OCI-M2 (cell line): Measurements from ENCODE around the gene EHMT2.

Source experiments
- DNase-seq: peaks from one replicate; lab custom pipeline; 2025; ENCODE audit not compliant: unreplicated experiment; lab: John Stamatoyannopoulos, UW

Gene EHMT2

GRCh38 chr6:31892821-31893220, 4.7 kb downstream of the EHMT2 start:
- no peak for DNase-seq

DNA sequence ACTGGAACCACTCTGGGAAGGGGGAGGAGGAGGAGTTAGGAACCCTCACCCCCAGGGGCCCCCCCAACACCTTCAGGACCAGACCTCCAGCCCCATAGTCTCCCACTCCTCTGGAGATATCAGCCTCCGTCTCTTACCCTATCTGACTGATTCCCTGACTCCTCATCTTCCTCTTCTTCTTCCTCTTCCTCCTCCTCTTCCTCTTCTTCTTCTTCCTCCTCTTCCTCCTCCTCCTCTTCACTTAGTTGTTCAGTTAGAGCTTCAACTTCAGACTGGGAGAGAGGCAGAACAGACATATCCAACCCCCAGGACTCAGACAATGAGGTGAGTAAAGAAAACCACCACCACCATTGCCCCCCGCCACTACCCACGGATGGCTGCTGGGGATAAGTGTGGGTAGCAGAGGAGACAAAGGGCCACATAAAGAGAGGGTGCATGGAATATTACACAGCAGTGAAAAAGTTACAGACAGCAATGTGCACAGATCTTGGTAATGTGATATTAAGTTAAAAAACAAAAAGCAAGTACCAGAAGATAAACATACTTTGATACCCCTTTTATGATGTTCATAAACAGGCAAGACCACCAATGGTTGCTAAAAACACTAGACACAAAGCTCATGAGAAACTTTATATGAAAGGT, 8.0 kb downstream of the EHMT2 start:
- DNase-seq = no peak

GRCh38 chr6:31888276-31889258, 8.9 kb downstream of the EHMT2 start:
- no peak for DNase-seq

GRCh38 chr6:31887173-31888007, 10.1 kb downstream of the EHMT2 start:
- DNase-seq = no peak

- no peak for DNase-seq
These were observed 10.9 kb downstream of the EHMT2 start for GRCh38 chr6:31886541-31886991.

GRCh38 chr6:31884528-31885035, 12.9 kb downstream of the EHMT2 start:
- DNase-seq = no peak

GRCh38 chr6:31883676-31884075, 13.8 kb downstream of the EHMT2 start:
- DNase-seq = no peak

DNA sequence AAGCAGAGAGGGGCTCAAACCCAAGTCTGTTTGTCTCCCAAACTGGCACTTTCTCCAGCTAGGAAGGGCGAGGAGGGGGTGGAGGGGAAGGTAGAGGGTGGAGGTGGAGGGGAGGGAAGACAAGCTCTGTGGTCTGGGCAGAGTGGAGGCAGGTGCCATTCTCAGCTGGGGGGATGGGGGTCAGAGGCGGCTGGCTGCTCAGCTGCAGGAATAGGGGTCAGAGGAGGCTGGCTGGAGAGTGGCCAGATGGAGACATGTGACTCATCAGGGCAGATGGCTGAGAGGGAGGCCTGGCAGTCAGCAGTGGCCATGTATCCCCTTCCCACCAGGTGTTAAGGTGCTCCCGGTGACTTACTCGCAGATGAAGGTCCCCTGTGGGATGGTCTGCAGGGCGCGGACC, 15.2 kb downstream of the EHMT2 start:
- DNase-seq = no peak

DNA sequence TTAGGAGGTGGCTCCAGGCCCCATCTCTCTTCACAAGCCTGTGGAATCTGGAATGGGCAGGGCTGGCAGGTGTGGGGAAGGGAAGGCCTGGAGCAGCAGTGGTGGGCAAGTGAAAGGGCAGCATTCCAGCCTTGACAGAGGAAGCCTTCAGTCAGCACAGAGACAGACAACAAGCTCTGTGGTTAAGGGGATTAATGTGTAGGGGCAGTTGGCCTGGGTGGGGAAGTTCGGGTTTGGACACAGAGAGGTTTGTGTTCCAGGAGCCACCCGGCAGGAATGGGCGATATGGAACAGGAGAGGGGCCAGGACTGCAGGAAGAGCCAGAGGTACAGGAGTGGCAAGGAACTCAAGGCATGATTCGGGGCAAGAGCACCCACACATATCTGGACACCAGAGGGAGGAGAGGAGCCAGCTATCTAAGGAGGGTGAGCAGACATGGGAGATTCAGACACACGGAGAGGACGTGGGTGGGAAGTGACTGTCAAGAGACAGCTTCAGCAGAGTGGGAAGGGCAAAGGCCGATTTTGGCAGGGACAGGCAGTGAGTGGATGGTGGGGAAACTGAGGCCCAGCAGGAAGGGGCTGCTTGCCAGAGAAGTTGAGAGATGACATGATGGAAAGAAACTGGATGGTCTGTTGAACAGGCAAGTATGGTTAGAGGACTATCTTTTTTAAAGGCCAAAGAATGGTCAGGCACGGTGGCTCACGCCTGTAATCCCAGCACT, 16.2 kb downstream of the EHMT2 start:
- DNase-seq = no peak

GRCh38 chr6:31880616-31881015, 16.9 kb downstream of the EHMT2 start:
- DNase-seq = no peak

DNA sequence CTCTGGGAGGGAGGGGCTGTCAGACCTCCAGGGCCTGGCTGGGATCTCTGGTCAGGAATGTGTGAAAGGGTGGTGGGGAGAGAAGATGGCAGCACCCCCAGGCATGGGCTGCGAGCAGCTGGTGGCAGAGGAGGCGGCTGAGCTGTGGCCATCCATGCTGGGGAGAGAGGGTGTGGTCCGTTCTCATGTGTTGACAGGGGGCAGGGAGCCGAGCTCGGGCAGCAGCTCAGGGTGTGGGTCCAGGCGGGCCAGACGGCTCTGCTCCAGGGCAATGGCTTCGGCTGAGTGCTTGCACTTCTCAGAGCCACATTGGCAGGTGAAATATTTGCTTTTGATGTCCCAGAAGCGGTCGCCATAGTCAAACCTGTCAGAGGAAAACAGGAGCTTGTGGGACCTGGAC, 17.6 kb downstream of the EHMT2 start:
- DNase-seq = no peak

- no peak for DNase-seq
These were observed 18.4 kb downstream of the EHMT2 start for GRCh38 chr6:31879143-31879542.

DNA sequence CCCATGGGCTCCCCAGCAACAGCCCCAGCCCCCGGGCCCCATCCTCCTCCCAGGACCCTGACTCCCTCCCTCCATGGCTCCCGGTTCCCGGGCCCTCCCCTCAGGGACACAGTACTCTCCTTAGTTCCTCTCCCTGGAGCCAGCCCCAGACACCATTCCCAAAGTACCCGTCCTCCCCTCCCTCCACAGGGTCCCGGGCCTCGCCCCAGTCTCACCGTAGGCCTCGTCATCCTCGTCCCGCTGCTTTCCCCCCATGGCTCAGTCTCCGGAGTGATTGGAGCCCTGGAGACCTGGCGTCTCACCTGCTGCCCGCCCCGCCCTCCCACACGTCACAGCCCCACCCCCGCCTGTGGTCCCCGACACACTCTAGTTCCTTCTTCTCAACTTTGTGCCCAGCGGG, 18.8 kb downstream of the EHMT2 start, which contains the start of gene SLC44A4:
TSS of gene SLC44A4 (minus strand) at position 272 of the 400 bp plus-strand sequence. CDS start at position 255, 17 bp downstream.
- no peak for DNase-seq

DNA sequence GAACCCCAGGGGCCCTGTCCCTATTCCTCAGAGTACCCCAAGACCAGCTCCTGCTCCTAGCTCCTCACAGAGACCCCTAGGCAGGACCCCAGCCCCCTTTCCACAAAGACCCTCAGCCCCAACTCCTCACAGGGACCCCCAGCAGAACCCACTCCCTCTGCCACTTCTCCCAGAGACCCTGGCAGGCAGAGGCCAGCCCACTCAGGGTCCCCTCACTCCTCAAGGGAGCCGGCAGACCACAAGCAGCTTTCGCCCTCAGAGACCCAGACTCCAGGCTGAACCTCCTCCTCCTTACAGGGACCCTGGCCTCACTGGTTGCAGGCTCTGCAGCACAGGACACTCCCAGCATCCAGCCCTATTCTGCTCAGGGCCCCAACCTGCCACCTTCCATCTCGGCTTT, 19.3 kb downstream of the EHMT2 start:
- DNase-seq = no peak

DNA sequence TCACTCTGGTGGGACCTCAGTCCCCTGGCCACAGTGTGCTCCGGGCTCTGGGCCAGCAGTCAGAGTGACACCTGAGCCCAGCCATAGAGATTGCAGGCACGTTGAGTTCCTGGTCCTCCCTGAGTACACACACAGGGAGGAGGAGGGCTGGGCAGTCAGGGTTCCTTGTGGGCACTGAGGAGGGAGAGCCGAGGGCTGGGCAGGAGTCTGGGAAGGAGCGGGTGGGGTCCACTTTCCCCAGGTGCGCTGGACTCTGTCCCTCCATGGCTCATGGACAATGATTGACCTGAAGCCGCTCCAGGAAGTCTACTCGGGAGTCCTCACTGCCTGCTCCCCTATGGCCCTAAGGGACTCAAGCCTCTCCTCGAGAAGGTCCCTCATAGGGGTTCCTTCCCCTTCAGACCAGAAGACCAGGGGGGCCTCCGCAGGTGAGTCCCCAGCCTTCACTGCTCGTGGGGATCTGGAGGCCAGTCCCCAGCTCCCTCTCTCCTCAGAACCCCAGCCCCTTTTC, 19.8 kb downstream of the EHMT2 start:
- DNase-seq = no peak

DNA sequence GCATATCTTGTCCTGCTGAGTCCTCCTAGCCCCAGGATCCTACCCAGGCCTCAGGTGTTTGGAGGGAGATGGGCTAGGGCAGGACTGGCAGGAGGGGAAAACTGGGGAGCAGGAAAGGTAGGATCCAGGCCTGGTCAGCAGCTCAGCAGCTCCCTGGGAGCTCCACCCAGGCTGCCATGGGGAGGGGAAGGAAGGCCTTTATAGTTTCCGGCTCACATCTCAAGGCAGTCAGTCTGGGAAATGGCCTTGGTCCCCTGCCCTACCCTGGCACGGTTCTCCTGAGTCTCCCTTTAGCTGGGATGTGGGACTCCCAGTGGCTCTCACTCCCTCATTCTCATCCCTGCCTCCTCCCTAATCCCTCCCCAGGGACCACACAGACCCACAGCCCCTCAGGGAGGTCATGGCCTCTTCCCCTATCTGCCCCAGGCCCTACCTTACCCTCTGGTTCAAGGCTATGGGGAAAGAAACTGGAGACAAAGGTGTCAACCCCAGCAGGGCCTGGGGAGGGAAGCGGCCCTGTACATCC, 20.3 kb downstream of the EHMT2 start:
- no peak for DNase-seq

GRCh38 chr6:31876357-31876756, 21.1 kb downstream of the EHMT2 start:
- no peak for DNase-seq

- no peak for DNase-seq
These were observed 21.6 kb downstream of the EHMT2 start for GRCh38 chr6:31875877-31876276.

DNA sequence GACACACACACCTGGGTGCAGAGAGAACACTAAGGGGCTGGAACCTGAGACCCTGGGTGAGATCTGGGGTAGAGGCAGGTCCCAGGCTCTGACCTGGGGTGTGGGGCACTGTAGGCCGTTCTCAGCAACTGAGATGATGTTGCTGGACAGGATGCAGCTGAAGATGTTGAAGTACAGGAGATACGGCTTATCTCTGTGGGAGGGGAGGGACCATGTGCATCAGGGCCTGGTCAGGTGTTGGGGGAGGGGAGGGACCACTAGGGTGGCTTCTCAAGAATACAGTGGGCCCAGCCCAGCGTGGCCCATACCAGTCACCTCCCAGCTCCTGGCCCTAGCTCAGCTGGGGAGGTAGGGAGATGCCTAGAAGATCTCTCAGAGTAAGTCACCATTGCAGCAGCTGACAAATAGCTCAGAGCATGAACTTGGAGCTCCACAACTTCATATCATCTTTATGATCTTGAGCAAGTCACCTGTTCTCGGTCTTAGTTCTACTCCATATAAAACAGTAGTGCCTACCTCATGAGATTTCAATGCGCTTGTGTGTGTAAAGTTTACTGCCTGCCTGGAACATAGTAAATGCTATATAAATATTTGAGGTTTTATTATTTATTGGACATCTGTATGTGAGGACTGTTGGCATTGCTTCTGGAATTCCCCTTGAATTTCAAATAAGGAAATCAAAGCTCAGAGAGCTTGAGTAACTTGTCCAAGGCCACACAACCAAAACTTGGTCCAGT, 22.5 kb downstream of the EHMT2 start:
- DNase-seq = no peak
